Fibroblast of mammary gland (primary cell): ENCODE measurements around the gene LARP1.

Source experiments
- DNase-seq: peaks from one replicate; pipeline ENCODE4 v3.0.0-alpha.2; 2010; ENCODE audit warnings: low read depth
- H3K4me3 ChIP-seq: 2 replicates; pipeline ENCODE4 v1.5.1; 2011; ENCODE audit warnings: low read depth, mild to moderate bottlenecking, low read length, moderate library complexity; ENCODE audit not compliant: control insufficient read depth
- CTCF ChIP-seq: conservative IDR thresholded peaks from 2 replicates; pipeline ENCODE4 v1.5.1; 2011; ENCODE audit warnings: low read depth, low read length, inconsistent platforms; ENCODE audit not compliant: control insufficient read depth, insufficient read depth

LARP1 gene

GRCh38 chr5:154863291-154864080 is 108.3 kb downstream of the LARP1 start:
- no peak for DNase-seq
- no peak for TF ChIP-seq CTCF
- H3K4me3 ChIP-seq = no peak overlapping the region

- no peak for DNase-seq
- no peak overlapping the region for H3K4me3 ChIP-seq
- no peak for TF ChIP-seq CTCF
These were observed 110.4 kb downstream of the LARP1 start for GRCh38 chr5:154865466-154866184.

DNA sequence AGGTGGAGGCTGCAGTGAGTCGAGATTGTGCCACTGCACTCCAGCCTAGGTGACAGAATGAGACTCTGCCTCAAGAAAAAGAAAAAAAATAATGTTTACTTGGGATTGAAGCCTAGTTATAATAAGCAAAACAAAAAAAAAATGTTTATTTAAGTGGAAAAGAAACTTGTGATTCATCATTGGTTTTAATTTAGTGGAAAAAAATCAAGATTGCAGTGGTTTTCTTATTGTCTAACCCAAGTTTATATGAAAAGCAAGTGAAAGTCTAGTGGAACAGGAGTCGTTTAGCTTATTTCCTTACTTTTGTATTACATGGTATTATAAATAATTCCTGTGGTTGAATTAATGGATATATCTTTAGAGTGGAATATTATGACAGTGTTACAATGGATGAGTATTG is 111.7 kb downstream of the LARP1 start:
- TF ChIP-seq CTCF = no peak
- DNase-seq = no peak
- H3K4me3 ChIP-seq = no peak overlapping the region
